Neural cell (in vitro differentiated cells): ENCODE data around the gene DLGAP4. TPM values are rescaled to one million over a fixed set of nuclear protein-coding genes. Genes with fewer than 3 reads are reported as not detected.

Experiments used
- H2AFZ ChIP-seq: fragments of 200-600, 300-800 bp; sonication (generic), shearing (Covaris generic); 2 replicates; pipeline ENCODE4 v1.6.0; 2014; ENCODE audit warnings: low read depth, mild to moderate bottlenecking, antibody characterized with exemption, low read length, moderate library complexity
- H3F3A ChIP-seq: fragments of 200-600 bp; shearing (Covaris generic); 2 replicates; pipeline ENCODE4 v1.6.1; 2016; ENCODE audit warnings: mild to moderate bottlenecking, moderate library complexity, mixed read lengths, antibody characterized with exemption, low read length; ENCODE audit not compliant: insufficient read depth, poor library complexity, severe bottlenecking
- H3K27ac ChIP-seq: fragments of 200-600, 300-800 bp; sonication (generic), shearing (Covaris generic); 2 replicates; pipeline ENCODE4 v1.5.1; 2014; ENCODE audit warnings: mild to moderate bottlenecking, low read length, moderate library complexity
- H3K27me3 ChIP-seq: fragments of 300-800, 200-600 bp; sonication (generic), shearing (Covaris generic); 2 replicates; pipeline ENCODE4 v1.6.0; 2014; ENCODE audit warnings: mild to moderate bottlenecking, low read depth, low read length, moderate library complexity; ENCODE audit not compliant: insufficient read depth
- H3K36me3 ChIP-seq: fragments of 300-800, 200-600 bp; sonication (generic), shearing (Covaris generic); 2 replicates; pipeline ENCODE4 v1.5.1; 2014; ENCODE audit warnings: mild to moderate bottlenecking, antibody characterized with exemption, low read length, moderate library complexity; ENCODE audit not compliant: insufficient read depth
- H3K4me2 ChIP-seq: fragments of 300-800, 200-600 bp; sonication (generic), shearing (Covaris generic); 2 replicates; pipeline ENCODE4 v1.6.0; 2014; ENCODE audit warnings: mild to moderate bottlenecking, low read length
- H3K4me3 ChIP-seq: fragments of 300-800, 200-600 bp; sonication (generic), shearing (Covaris generic); 2 replicates; pipeline ENCODE4 v1.5.1; 2014; ENCODE audit warnings: mild to moderate bottlenecking, low read length, moderate library complexity
- H3K79me2 ChIP-seq: fragments of 200-600 bp; shearing (Covaris generic); replicated peaks from 2 replicates; pipeline ENCODE4 v1.6.0; 2014; ENCODE audit warnings: mild to moderate bottlenecking, low read length, moderate library complexity; ENCODE audit not compliant: insufficient read depth
- H3K9ac ChIP-seq: fragments of 300-800, 200-600 bp; sonication (generic), shearing (Covaris generic); 2 replicates; pipeline ENCODE4 v1.6.1; 2016; ENCODE audit warnings: mild to moderate bottlenecking, low read length, mixed read lengths
- H3K9me2 ChIP-seq: fragments of 200-600 bp; shearing (Covaris generic); 2 replicates; pipeline ENCODE4 v1.6.1; 2016; ENCODE audit warnings: mild to moderate bottlenecking, low read length, mixed read lengths; ENCODE audit not compliant: insufficient read depth
- H3K9me3 ChIP-seq: fragments of 200-600, 300-800 bp; sonication (generic), shearing (Covaris generic); 2 replicates; pipeline ENCODE4 v1.6.1; 2016; ENCODE audit warnings: mild to moderate bottlenecking, mixed run types, low read length, moderate library complexity, mixed read lengths
- H4K20me1 ChIP-seq: fragments of 200-600 bp; shearing (Covaris generic); 2 replicates; pipeline ENCODE4 v1.6.1; 2016; ENCODE audit warnings: mild to moderate bottlenecking, mixed run types; ENCODE audit not compliant: insufficient read depth
- CTCF ChIP-seq: fragments of 450-650 bp; IDR thresholded peaks from 2 replicates; pipeline ENCODE4 v1.5.1; 2014; ENCODE audit warnings: antibody characterized with exemption, mild to moderate bottlenecking, moderate library complexity; ENCODE audit not compliant: poor library complexity, severe bottlenecking
- EP300 ChIP-seq: fragments of 450-650 bp; conservative IDR thresholded peaks from 2 replicates; pipeline ENCODE4 v1.6.1; 2014; ENCODE audit warnings: antibody characterized with exemption, mild to moderate bottlenecking, moderate library complexity; ENCODE audit not compliant: poor library complexity, severe bottlenecking
- EZH2 ChIP-seq: fragments of 200-600, 300-800 bp; shearing (Covaris generic), sonication (generic); IDR thresholded peaks from 2 replicates; pipeline ENCODE4 v1.6.1; 2014; ENCODE audit warnings: antibody characterized with exemption, low read length, borderline replicate concordance, mild to moderate bottlenecking; ENCODE audit not compliant: insufficient read depth, poor library complexity, severe bottlenecking
- MXI1 ChIP-seq: fragments of 450-650 bp; conservative IDR thresholded peaks from 2 replicates; pipeline ENCODE4 v1.6.1; 2014; ENCODE audit warnings: antibody characterized with exemption, mild to moderate bottlenecking; ENCODE audit not compliant: poor library complexity, severe bottlenecking
- POLR2AphosphoS5 ChIP-seq: IDR thresholded peaks from 2 replicates; pipeline ENCODE4 v1.6.1; 2012
- RAD21 ChIP-seq: fragments of 450-650 bp; conservative IDR thresholded peaks from 2 replicates; pipeline ENCODE4 v1.6.1; 2014; ENCODE audit warnings: antibody characterized with exemption, mild to moderate bottlenecking, moderate library complexity
- REST ChIP-seq: IDR thresholded peaks from 2 replicates; pipeline ENCODE4 v1.6.1; 2012; ENCODE audit warnings: borderline replicate concordance
- SMC3 ChIP-seq: fragments of 450-650 bp; conservative IDR thresholded peaks from 2 replicates; pipeline ENCODE4 v1.6.1; 2014; ENCODE audit warnings: antibody characterized with exemption, mild to moderate bottlenecking, moderate library complexity; ENCODE audit not compliant: poor library complexity
- TAF1 ChIP-seq: IDR thresholded peaks from 2 replicates; pipeline ENCODE4 v1.6.1; 2012; ENCODE audit warnings: low read depth
- polyA plus RNA-seq: library from polyadenylated mRNA; depleted of rRNA; stranded (reverse); fragments of >200 nt; gene quantifications from 2 replicates; pipeline ENCODE4 v1.2.3, GENCODE V29; 2014

DLGAP4 gene
- polyA plus RNA-seq, 1 donor from 2014 or later: 31.2 TPM

GRCh38 chr20:36547186-36548005, 241.3 kb downstream of the DLGAP4 start:
- Histone ChIP-seq H2AFZ (no peak overlapping the region), H3K4me2 (no peak overlapping the region), H3K79me2 (no peaks in the 10 kb centered on the region), H3K9ac (no peak overlapping the region), H4K20me1 (no peaks in the 10 kb centered on the region), H3K9me2 (no peaks in the 10 kb centered on the region), H3K4me3 (no peak overlapping the region), H3K27ac (no peak overlapping the region), H3K27me3 (no peaks in the 10 kb centered on the region), H3K36me3 (no peaks in the 10 kb centered on the region), H3F3A (no peaks in the 10 kb centered on the region), H3K9me3 (no peaks in the 10 kb centered on the region)
- TF ChIP-seq SMC3: no peak
- TF ChIP-seq POLR2AphosphoS5: no peak
- TF ChIP-seq TAF1: no peak
- no peak for TF ChIP-seq MXI1
- no peak for TF ChIP-seq REST
- TF ChIP-seq EP300: no peak
- TF ChIP-seq CTCF: no peak
- TF ChIP-seq RAD21: no peak

GRCh38 chr20:36548006-36548315, 241.8 kb downstream of the DLGAP4 start:
- Histone ChIP-seq H3K4me3 (no peak overlapping the region), H3K4me2 (no peak overlapping the region), H3K27ac (no peak overlapping the region), H4K20me1 (no peaks in the 10 kb centered on the region), H2AFZ (no peak overlapping the region), H3K9me3 (no peaks in the 10 kb centered on the region), H3K9ac (no peak overlapping the region), H3K79me2 (no peaks in the 10 kb centered on the region), H3F3A (no peaks in the 10 kb centered on the region), H3K36me3 (no peaks in the 10 kb centered on the region), H3K9me2 (no peaks in the 10 kb centered on the region), H3K27me3 (no peaks in the 10 kb centered on the region)
- no peak for TF ChIP-seq CTCF
- no peak for TF ChIP-seq MXI1
- TF ChIP-seq REST: no peak
- TF ChIP-seq EZH2: no peak
- no peak for TF ChIP-seq TAF1
- no peak for TF ChIP-seq SMC3
- TF ChIP-seq RAD21: no peak
- TF ChIP-seq POLR2AphosphoS5: no peak
- no peak for TF ChIP-seq EP300
